ENCODE results near the gene E2F3.

Gene E2F3

GRCh38 chr6:20416567-20417345 lies 15.1 kb downstream of the E2F3 start:
- Histone ChIP-seq H3K27me3 (ENCODE audit: control insufficient read depth, insufficient read depth, low read length) (no peaks in the 10 kb centered on the region), H3K9me3 (ENCODE audit: control insufficient read depth, low read length) (no peaks in the 10 kb centered on the region), H3K4me3 (ENCODE audit: low read length) (no peak overlapping the region), H3K36me3 (ENCODE audit: control insufficient read depth, insufficient read depth, low read length) (no peaks in the 10 kb centered on the region), H3K9ac (ENCODE audit: low read length) (no peak overlapping the region), H3K4me1 (ENCODE audit: control insufficient read depth, insufficient read depth, low read length) (no peaks in the 10 kb centered on the region)

- Histone ChIP-seq H3K4me3 (ENCODE audit: low read length) (no peak overlapping the region), H3K36me3 (ENCODE audit: control insufficient read depth, insufficient read depth, low read length) (no peaks in the 10 kb centered on the region), H3K9ac (ENCODE audit: low read length) (no peak overlapping the region), H3K4me1 (ENCODE audit: control insufficient read depth, insufficient read depth, low read length) (no peaks in the 10 kb centered on the region), H3K27me3 (ENCODE audit: control insufficient read depth, insufficient read depth, low read length) (no peaks in the 10 kb centered on the region), H3K9me3 (ENCODE audit: control insufficient read depth, low read length) (no peaks in the 10 kb centered on the region)
These were observed 16.1 kb downstream of the E2F3 start for GRCh38 chr6:20417819-20418218.

DNA sequence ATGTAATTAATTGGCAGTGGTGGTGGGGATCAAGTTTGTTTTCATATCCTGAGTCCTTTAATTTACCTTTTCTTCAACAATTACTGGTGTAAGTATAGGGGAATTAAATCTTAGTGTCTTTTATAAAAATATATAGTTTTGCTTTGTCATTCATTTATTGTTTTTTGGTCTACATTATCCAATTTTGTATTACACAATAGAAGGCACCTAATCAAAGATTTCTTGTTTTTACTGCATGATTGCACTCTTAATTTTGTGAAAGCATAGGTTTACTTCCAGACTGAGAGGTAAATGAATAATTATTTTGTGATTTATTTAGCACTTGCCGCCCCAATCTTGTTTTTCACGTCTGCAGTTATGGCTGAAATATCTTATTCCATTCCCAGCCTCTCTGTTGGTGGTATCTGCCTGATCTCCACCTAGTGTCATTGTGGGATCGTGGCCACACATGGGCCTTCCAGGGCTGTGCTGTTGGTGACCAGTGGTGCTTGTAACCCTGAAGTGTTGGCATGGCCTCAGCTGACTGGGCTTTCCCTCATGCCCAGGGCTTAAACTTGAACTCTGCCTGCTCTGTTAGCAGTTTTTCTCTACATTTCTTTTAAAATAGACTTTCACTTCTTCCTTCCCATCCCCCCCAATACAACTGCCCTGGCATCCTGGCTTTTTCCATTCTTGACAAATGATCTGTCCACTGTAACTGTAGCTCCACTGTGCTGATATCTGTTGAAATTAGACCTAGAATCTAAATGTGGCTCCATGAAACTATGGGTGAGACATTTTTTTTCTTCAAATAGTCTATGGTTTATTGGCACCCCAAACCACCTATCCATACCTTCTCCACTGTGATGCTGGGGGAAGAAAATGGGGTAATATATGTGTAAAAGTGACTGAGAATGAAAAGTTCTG lies 24.8 kb downstream of the E2F3 start:
- Histone ChIP-seq H3K9ac (ENCODE audit: low read length) (no peak overlapping the region), H3K4me3 (ENCODE audit: low read length) (no peak overlapping the region), H3K4me1 (ENCODE audit: control insufficient read depth, insufficient read depth, low read length) (peaks cover 6% of the 10 kb centered on the region), H3K9me3 (ENCODE audit: control insufficient read depth, low read length) (no peaks in the 10 kb centered on the region), H3K36me3 (ENCODE audit: control insufficient read depth, insufficient read depth, low read length) (no peaks in the 10 kb centered on the region), H3K27me3 (ENCODE audit: control insufficient read depth, insufficient read depth, low read length) (no peaks in the 10 kb centered on the region)

- Histone ChIP-seq H3K36me3 (ENCODE audit: control insufficient read depth, insufficient read depth, low read length) (no peaks in the 10 kb centered on the region), H3K27me3 (ENCODE audit: control insufficient read depth, insufficient read depth, low read length) (no peaks in the 10 kb centered on the region), H3K9ac (ENCODE audit: low read length) (no peak overlapping the region), H3K4me3 (ENCODE audit: low read length) (no peak overlapping the region), H3K4me1 (ENCODE audit: control insufficient read depth, insufficient read depth, low read length) (peaks cover 6% of the 10 kb centered on the region), H3K9me3 (ENCODE audit: control insufficient read depth, low read length) (no peaks in the 10 kb centered on the region)
These were observed 26.2 kb downstream of the E2F3 start for GRCh38 chr6:20427856-20428255.

DNA sequence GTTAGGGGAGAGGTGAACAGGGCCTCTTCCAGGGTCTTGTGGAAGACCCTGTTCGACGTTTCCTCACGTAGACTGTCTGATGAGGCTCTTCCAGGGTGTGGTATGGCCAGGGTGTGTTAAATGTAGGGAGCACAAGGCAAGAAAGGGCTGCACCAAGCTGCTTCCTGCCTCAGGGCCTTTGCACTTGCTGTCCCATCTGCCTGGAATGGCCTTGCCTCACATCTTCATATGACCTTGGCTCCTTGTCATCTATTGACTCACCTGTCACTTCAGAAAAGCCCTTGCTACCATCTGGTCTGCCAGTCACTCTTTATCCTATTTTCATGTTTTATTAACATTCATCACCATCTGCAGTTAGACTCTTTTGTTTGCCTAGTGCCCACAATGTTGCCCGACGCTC lies 31.0 kb downstream of the E2F3 start:
- Histone ChIP-seq H3K4me1 (ENCODE audit: control insufficient read depth, insufficient read depth, low read length) (peaks cover 3% of the 10 kb centered on the region), H3K27me3 (ENCODE audit: control insufficient read depth, insufficient read depth, low read length) (no peaks in the 10 kb centered on the region), H3K9me3 (ENCODE audit: control insufficient read depth, low read length) (no peaks in the 10 kb centered on the region), H3K36me3 (ENCODE audit: control insufficient read depth, insufficient read depth, low read length) (no peaks in the 10 kb centered on the region), H3K4me3 (ENCODE audit: low read length) (no peak overlapping the region), H3K9ac (ENCODE audit: low read length) (no peak overlapping the region)

DNA sequence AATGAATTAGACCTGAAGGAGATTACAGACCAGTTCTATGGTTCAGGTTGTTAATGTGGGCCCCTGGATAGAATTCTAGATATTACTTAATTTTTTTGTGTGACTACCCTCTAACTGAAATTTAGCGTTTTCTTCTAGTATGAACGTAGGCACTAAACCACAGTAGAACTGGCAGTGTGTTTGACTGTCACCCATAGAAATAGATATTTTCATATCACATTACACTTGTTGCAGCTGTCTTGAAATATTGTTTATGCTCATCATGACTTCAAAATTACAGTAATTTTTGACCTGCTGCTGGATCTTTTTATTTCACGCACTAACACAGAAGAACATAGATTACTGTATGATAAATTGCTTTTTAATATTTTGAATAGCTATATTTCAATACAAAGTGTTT lies 31.6 kb downstream of the E2F3 start:
- H3K9me3 ChIP-seq (ENCODE audit: control insufficient read depth, low read length) = no peaks in the 10 kb centered on the region
- H3K4me1 ChIP-seq (ENCODE audit: control insufficient read depth, insufficient read depth, low read length) = no peaks in the 10 kb centered on the region
- no peak overlapping the region for H3K4me3 ChIP-seq (ENCODE audit: low read length)
- H3K9ac ChIP-seq (ENCODE audit: low read length) = no peak overlapping the region
- H3K36me3 ChIP-seq (ENCODE audit: control insufficient read depth, insufficient read depth, low read length) = no peaks in the 10 kb centered on the region
- H3K27me3 ChIP-seq (ENCODE audit: control insufficient read depth, insufficient read depth, low read length) = no peaks in the 10 kb centered on the region

- Histone ChIP-seq H3K9me3 (ENCODE audit: control insufficient read depth, low read length) (no peaks in the 10 kb centered on the region), H3K4me3 (ENCODE audit: low read length) (no peak overlapping the region), H3K27me3 (ENCODE audit: control insufficient read depth, insufficient read depth, low read length) (no peaks in the 10 kb centered on the region), H3K36me3 (ENCODE audit: control insufficient read depth, insufficient read depth, low read length) (no peaks in the 10 kb centered on the region), H3K4me1 (ENCODE audit: control insufficient read depth, insufficient read depth, low read length) (no peaks in the 10 kb centered on the region), H3K9ac (ENCODE audit: low read length) (no peak overlapping the region)
These were observed 32.2 kb downstream of the E2F3 start for GRCh38 chr6:20433929-20434328.

- no peaks in the 10 kb centered on the region for H3K36me3 ChIP-seq (ENCODE audit: control insufficient read depth, insufficient read depth, low read length)
- H3K9ac ChIP-seq (ENCODE audit: low read length) = no peak overlapping the region
- no peaks in the 10 kb centered on the region for H3K9me3 ChIP-seq (ENCODE audit: control insufficient read depth, low read length)
- no peaks in the 10 kb centered on the region for H3K4me1 ChIP-seq (ENCODE audit: control insufficient read depth, insufficient read depth, low read length)
- H3K27me3 ChIP-seq (ENCODE audit: control insufficient read depth, insufficient read depth, low read length) = no peaks in the 10 kb centered on the region
- no peak overlapping the region for H3K4me3 ChIP-seq (ENCODE audit: low read length)
These were observed 33.1 kb downstream of the E2F3 start for GRCh38 chr6:20434766-20435165.

- Histone ChIP-seq H3K36me3 (ENCODE audit: control insufficient read depth, insufficient read depth, low read length) (no peaks in the 10 kb centered on the region), H3K9ac (ENCODE audit: low read length) (no peak overlapping the region), H3K4me3 (ENCODE audit: low read length) (no peak overlapping the region), H3K9me3 (ENCODE audit: control insufficient read depth, low read length) (no peaks in the 10 kb centered on the region), H3K27me3 (ENCODE audit: control insufficient read depth, insufficient read depth, low read length) (no peaks in the 10 kb centered on the region), H3K4me1 (ENCODE audit: control insufficient read depth, insufficient read depth, low read length) (no peaks in the 10 kb centered on the region)
These were observed 35.0 kb downstream of the E2F3 start for GRCh38 chr6:20436719-20437118.

DNA sequence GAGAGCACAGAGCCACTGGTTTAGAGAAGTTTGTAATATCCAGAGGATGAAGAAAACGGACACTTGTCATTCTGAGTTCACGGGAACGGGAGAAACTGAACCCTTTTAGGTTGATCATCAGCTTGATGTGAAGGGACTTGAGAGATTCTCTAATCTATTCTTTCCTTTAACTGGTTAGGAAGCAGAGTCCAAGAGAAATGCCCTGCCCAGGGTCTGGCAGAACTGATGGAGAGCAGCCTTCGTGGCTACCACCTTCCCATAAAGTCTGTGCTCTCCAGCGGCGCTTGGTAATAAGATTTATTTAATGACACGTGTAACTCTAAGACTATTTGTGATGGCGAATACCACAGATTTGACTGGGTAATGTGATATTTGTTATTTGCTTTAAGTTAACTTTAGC lies 36.0 kb downstream of the E2F3 start:
- Histone ChIP-seq H3K9me3 (ENCODE audit: control insufficient read depth, low read length) (no peaks in the 10 kb centered on the region), H3K4me1 (ENCODE audit: control insufficient read depth, insufficient read depth, low read length) (no peaks in the 10 kb centered on the region), H3K27me3 (ENCODE audit: control insufficient read depth, insufficient read depth, low read length) (no peaks in the 10 kb centered on the region), H3K36me3 (ENCODE audit: control insufficient read depth, insufficient read depth, low read length) (no peaks in the 10 kb centered on the region), H3K9ac (ENCODE audit: low read length) (no peak overlapping the region), H3K4me3 (ENCODE audit: low read length) (no peak overlapping the region)

DNA sequence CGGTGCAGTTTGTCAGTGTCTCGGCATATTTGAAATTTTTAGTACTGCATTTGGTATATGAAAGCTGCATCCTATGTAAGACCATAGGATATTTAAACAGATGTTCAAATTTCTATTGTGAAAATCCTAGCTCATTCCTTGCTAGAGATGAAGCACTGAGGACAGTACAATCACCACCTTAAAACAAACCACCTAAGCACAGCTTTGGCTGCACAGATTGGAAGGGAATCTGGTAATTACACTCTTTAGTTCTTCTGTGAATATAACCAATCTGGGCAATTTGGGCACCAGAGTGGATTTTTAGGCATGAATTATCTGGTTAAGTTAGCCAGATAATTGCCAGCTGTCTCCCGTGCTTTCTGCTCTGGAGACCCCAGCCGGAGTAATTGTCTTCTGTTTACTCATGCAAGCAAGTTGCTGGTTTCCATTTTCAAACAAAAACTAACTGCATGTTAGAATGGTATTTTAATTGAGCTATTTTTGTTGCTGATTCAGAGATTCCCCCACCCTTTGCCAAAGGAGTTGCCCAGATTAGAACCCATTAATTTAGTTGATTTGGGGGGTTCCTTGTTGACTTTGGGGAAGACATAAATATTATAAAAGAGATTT lies 36.9 kb downstream of the E2F3 start:
- Histone ChIP-seq H3K9ac (ENCODE audit: low read length) (no peak overlapping the region), H3K9me3 (ENCODE audit: control insufficient read depth, low read length) (no peaks in the 10 kb centered on the region), H3K36me3 (ENCODE audit: control insufficient read depth, insufficient read depth, low read length) (no peaks in the 10 kb centered on the region), H3K27me3 (ENCODE audit: control insufficient read depth, insufficient read depth, low read length) (no peaks in the 10 kb centered on the region), H3K4me1 (ENCODE audit: control insufficient read depth, insufficient read depth, low read length) (no peaks in the 10 kb centered on the region), H3K4me3 (ENCODE audit: low read length) (no peak overlapping the region)

DNA sequence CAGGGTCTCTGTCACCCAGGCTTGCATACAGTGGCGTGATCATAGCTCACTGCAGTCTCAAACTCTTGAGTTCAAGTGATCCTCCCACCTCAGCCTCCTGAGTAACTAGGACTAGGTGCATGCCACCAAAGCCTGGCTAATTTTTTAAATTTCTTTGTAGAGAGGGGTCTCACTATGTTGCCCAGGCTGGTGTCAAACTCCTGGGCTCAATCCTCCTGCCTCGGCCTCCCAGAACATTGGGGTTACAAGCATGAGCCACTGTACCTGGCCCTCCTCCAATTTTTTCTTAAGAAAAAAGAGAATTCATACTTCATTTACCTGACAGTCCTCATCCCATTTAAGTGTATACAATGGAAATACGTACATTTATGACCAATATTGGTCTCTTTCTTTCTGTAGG lies 37.9 kb downstream of the E2F3 start:
- Histone ChIP-seq H3K4me1 (ENCODE audit: control insufficient read depth, insufficient read depth, low read length) (no peaks in the 10 kb centered on the region), H3K36me3 (ENCODE audit: control insufficient read depth, insufficient read depth, low read length) (no peaks in the 10 kb centered on the region), H3K9me3 (ENCODE audit: control insufficient read depth, low read length) (no peaks in the 10 kb centered on the region), H3K4me3 (ENCODE audit: low read length) (no peak overlapping the region), H3K27me3 (ENCODE audit: control insufficient read depth, insufficient read depth, low read length) (no peaks in the 10 kb centered on the region), H3K9ac (ENCODE audit: low read length) (no peak overlapping the region)
